ENCODE results near the gene CDCP2.
"Not testable (repeated sequence)": the region's sequence is repeated elsewhere in the genome, so short reads cannot be mapped to it uniquely, and the experiment has no call there.

CDCP2 gene

GRCh38 chr1:54114001-54114400 lies 38.8 kb downstream of the CDCP2 start:
- Histone ChIP-seq H3K36me3 (ENCODE audit: insufficient read depth, low read length) (no peaks in the 10 kb centered on the region), H3K4me3 (ENCODE audit: low read length) (no peak overlapping the region), H3K27me3 (ENCODE audit: insufficient read depth, low read length) (no peaks in the 10 kb centered on the region), H3K9me3 (ENCODE audit: low read length) (no peaks in the 10 kb centered on the region), H3K4me1 (ENCODE audit: insufficient read depth, low read length) (peaks cover 14% of the 10 kb centered on the region), H2AFZ (ENCODE audit: low read depth, low read length) (no peak overlapping the region)

GRCh38 chr1:54112705-54113368 lies 40.0 kb downstream of the CDCP2 start:
- H3K4me3 ChIP-seq (ENCODE audit: low read length), result no peak overlapping the region
- H2AFZ ChIP-seq (ENCODE audit: low read depth, low read length), result no peak overlapping the region
- H3K36me3 ChIP-seq (ENCODE audit: insufficient read depth, low read length), result no peaks in the 10 kb centered on the region
- H3K9me3 ChIP-seq (ENCODE audit: low read length), result no peaks in the 10 kb centered on the region
- H3K27me3 ChIP-seq (ENCODE audit: insufficient read depth, low read length), result no peaks in the 10 kb centered on the region
- peaks cover 6% of the 10 kb centered on the region for H3K4me1 ChIP-seq (ENCODE audit: insufficient read depth, low read length)

- no peak overlapping the region for H2AFZ ChIP-seq (ENCODE audit: low read depth, low read length)
- no peaks in the 10 kb centered on the region for H3K9me3 ChIP-seq (ENCODE audit: low read length)
- H3K27me3 ChIP-seq (ENCODE audit: insufficient read depth, low read length), result no peaks in the 10 kb centered on the region
- peaks cover 6% of the 10 kb centered on the region for H3K4me1 ChIP-seq (ENCODE audit: insufficient read depth, low read length)
- H3K36me3 ChIP-seq (ENCODE audit: insufficient read depth, low read length), result no peaks in the 10 kb centered on the region
- no peak overlapping the region for H3K4me3 ChIP-seq (ENCODE audit: low read length)
These were observed 40.8 kb downstream of the CDCP2 start for GRCh38 chr1:54112027-54112426.

- Histone ChIP-seq H3K4me3 (ENCODE audit: low read length) (no peak overlapping the region), H3K9me3 (ENCODE audit: low read length) (no peaks in the 10 kb centered on the region), H3K27me3 (ENCODE audit: insufficient read depth, low read length) (no peaks in the 10 kb centered on the region), H2AFZ (ENCODE audit: low read depth, low read length) (no peak overlapping the region), H3K36me3 (ENCODE audit: insufficient read depth, low read length) (no peaks in the 10 kb centered on the region), H3K4me1 (ENCODE audit: insufficient read depth, low read length) (peaks cover 6% of the 10 kb centered on the region)
These were observed 41.2 kb downstream of the CDCP2 start for GRCh38 chr1:54111624-54112023.

DNA sequence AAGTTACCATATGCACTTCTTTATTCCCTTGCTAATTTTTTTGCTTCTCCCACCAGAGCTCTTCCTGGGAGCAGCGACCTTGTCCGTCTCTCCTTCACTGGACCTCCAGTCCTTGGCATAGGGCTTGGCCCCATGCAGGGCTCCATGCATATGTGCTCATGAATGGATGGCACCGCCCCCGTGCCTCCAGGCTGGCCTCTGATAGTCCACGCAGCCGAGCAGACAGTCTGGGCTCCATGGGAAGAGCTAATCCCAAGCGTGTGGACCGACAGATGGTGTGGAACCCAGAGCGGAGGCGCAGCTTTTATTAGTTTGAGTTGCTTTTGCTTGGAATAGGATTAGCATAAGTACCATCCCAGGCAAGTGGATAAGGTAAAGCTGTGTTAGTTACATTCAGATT lies 41.8 kb downstream of the CDCP2 start:
- Histone ChIP-seq H2AFZ (ENCODE audit: low read depth, low read length) (no peak overlapping the region), H3K36me3 (ENCODE audit: insufficient read depth, low read length) (no peaks in the 10 kb centered on the region), H3K4me1 (ENCODE audit: insufficient read depth, low read length) (peaks cover 6% of the 10 kb centered on the region), H3K4me3 (ENCODE audit: low read length) (no peak overlapping the region), H3K27me3 (ENCODE audit: insufficient read depth, low read length) (no peaks in the 10 kb centered on the region), H3K9me3 (ENCODE audit: low read length) (no peaks in the 10 kb centered on the region)

DNA sequence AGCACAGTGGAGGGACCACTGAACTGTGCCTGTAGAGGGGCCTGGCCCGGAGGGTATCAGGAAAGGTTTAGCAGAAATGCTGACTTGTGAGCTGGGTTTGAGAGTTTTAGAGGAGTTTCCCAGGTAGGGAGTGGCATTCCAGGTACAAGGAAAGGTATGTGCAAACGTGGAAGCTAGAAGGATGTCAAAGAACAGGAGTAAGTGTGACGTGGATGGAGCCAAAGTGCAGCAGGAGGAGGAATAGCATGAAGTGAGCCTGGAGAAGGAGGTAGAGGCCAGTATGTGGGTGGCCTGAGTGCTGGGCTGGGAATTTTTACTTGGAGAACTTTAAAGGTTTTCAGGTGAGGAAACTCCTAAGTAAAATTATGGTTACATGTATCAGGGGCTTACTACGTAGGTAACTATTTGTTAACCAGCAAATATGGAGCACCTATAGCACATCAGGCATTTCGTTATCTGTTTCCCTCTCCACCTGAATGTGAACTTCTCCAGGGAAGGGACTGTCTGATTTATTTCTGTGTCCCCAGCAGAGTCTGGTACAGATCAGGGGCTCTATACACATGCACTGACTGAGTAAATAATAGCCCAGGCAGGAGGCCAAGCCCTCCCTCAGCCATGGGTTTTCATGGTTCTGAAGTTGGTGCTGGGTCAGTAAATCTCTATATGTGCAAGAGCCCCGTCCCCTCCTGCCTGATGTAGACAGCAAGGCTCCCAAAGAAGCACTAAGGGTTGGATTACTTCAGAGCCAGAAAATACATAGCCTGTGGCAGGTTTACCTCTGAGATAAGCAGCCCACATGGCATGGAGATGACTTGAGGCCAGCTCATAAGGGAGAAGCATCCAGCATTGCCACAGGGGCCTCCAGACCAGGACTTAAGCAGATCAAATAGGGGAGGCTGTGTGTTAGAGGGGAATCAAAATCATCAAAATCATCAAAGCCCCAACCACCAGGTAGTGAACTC lies 43.4 kb downstream of the CDCP2 start:
- no peak overlapping the region for H3K4me3 ChIP-seq (ENCODE audit: low read length)
- H3K27me3 ChIP-seq (ENCODE audit: insufficient read depth, low read length), result no peaks in the 10 kb centered on the region
- H3K36me3 ChIP-seq (ENCODE audit: insufficient read depth, low read length), result no peaks in the 10 kb centered on the region
- H2AFZ ChIP-seq (ENCODE audit: low read depth, low read length), result no peak overlapping the region
- H3K4me1 ChIP-seq (ENCODE audit: insufficient read depth, low read length), result peaks cover 6% of the 10 kb centered on the region
- H3K9me3 ChIP-seq (ENCODE audit: low read length), result no peaks in the 10 kb centered on the region

GRCh38 chr1:54108156-54108555 lies 44.6 kb downstream of the CDCP2 start:
- Histone ChIP-seq H3K27me3 (ENCODE audit: insufficient read depth, low read length) (no peaks in the 10 kb centered on the region), H3K9me3 (ENCODE audit: low read length) (no peaks in the 10 kb centered on the region), H2AFZ (ENCODE audit: low read depth, low read length) (no peak overlapping the region), H3K36me3 (ENCODE audit: insufficient read depth, low read length) (no peaks in the 10 kb centered on the region), H3K4me3 (ENCODE audit: low read length) (no peak overlapping the region), H3K4me1 (ENCODE audit: insufficient read depth, low read length) (peaks cover 6% of the 10 kb centered on the region)

- H3K9me3 ChIP-seq (ENCODE audit: low read length), result no peaks in the 10 kb centered on the region
- H3K27me3 ChIP-seq (ENCODE audit: insufficient read depth, low read length), result no peaks in the 10 kb centered on the region
- peaks cover 6% of the 10 kb centered on the region for H3K4me1 ChIP-seq (ENCODE audit: insufficient read depth, low read length)
- H2AFZ ChIP-seq (ENCODE audit: low read depth, low read length), result no peak overlapping the region
- H3K36me3 ChIP-seq (ENCODE audit: insufficient read depth, low read length), result no peaks in the 10 kb centered on the region
- H3K4me3 ChIP-seq (ENCODE audit: low read length), result no peak overlapping the region
These were observed 45.7 kb downstream of the CDCP2 start for GRCh38 chr1:54107131-54107530.

DNA sequence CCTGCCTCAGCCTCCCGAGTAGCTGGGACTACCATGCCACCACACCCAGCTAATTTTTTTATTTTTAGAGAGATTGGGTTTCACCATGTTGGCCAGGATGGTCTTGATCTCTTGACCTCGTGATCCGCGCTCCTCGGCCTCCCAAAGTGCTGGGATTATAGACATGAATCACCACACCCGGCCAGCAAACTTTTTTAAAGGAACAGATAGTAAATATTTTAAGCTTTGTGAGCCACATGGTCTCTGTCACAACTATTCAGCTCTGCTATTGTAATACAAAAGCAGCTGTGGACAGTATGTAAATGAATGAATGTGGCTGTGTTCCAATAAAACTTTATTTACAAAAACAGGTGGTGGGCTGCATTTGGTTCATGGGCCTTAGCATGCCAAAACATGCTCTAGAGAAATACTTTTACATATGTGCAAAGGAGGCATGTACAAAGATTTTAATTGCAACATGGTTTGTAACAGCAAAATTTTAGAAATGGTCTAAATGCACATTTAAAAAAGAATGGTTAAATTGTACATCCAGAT lies 47.0 kb downstream of the CDCP2 start:
- Histone ChIP-seq H3K4me1 (ENCODE audit: insufficient read depth, low read length) (peaks cover 2% of the 10 kb centered on the region), H3K36me3 (ENCODE audit: insufficient read depth, low read length) (no peaks in the 10 kb centered on the region), H3K27me3 (ENCODE audit: insufficient read depth, low read length) (no peaks in the 10 kb centered on the region), H3K9me3 (ENCODE audit: low read length) (no peaks in the 10 kb centered on the region), H2AFZ (ENCODE audit: low read depth, low read length) (no peak overlapping the region), H3K4me3 (ENCODE audit: low read length) (no peak overlapping the region)

- H3K4me3 ChIP-seq (ENCODE audit: low read length), result no peak overlapping the region
- H3K27me3 ChIP-seq (ENCODE audit: insufficient read depth, low read length), result no peaks in the 10 kb centered on the region
These were observed 47.7 kb downstream of the CDCP2 start for GRCh38 chr1:54105080-54105479.

DNA sequence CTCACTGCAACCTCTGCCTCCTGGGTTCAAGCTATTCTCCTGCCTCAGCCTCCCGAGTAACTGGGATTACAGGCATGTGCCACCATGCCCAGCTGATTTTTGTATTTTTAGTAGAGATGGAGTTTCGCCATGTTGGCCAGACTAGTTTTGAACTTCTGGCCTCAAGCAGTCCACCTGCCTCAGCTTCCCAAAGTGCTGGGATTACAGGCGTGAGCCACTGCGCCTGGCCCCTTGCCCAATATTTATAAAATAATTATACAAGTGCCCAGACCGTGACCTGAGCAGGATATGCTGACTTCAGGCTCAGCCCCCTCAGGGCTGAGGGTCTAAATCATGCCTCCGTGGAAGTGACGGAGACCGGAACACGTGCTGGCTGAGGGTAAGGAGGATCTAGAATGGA lies 48.2 kb downstream of the CDCP2 start:
- not testable (repeated sequence) for H3K27me3 ChIP-seq (ENCODE audit: insufficient read depth, low read length); H2AFZ ChIP-seq (ENCODE audit: low read depth, low read length); H3K4me1 ChIP-seq (ENCODE audit: insufficient read depth, low read length); H3K4me3 ChIP-seq (ENCODE audit: low read length); H3K9me3 ChIP-seq (ENCODE audit: low read length); H3K36me3 ChIP-seq (ENCODE audit: insufficient read depth, low read length)

More at GRCh38 chr1:54105080-54105479, 47.7 kb downstream of the CDCP2 start:
- Histone ChIP-seq H3K9me3 (ENCODE audit: low read length) (no peaks in the 10 kb centered on the region), H3K36me3 (ENCODE audit: insufficient read depth, low read length) (no peaks in the 10 kb centered on the region), H3K4me1 (ENCODE audit: insufficient read depth, low read length) (no peaks in the 10 kb centered on the region), H2AFZ (ENCODE audit: low read depth, low read length) (no peak overlapping the region)

GRCh38 chr1:54103414-54103813 lies 49.4 kb downstream of the CDCP2 start:
- H3K9me3 ChIP-seq (ENCODE audit: low read length), result no peaks in the 10 kb centered on the region
- H3K4me1 ChIP-seq (ENCODE audit: insufficient read depth, low read length), result no peaks in the 10 kb centered on the region
- H3K4me3 ChIP-seq (ENCODE audit: low read length), result no peak overlapping the region
- no peaks in the 10 kb centered on the region for H3K27me3 ChIP-seq (ENCODE audit: insufficient read depth, low read length)
- H2AFZ ChIP-seq (ENCODE audit: low read depth, low read length), result no peak overlapping the region
- H3K36me3 ChIP-seq (ENCODE audit: insufficient read depth, low read length), result no peaks in the 10 kb centered on the region

GRCh38 chr1:54100500-54100899 lies 52.3 kb downstream of the CDCP2 start:
- H3K4me1 ChIP-seq (ENCODE audit: insufficient read depth, low read length), result no peaks in the 10 kb centered on the region
- H3K36me3 ChIP-seq (ENCODE audit: insufficient read depth, low read length), result no peaks in the 10 kb centered on the region
- H2AFZ ChIP-seq (ENCODE audit: low read depth, low read length), result no peak overlapping the region
- no peaks in the 10 kb centered on the region for H3K27me3 ChIP-seq (ENCODE audit: insufficient read depth, low read length)
- H3K9me3 ChIP-seq (ENCODE audit: low read length), result no peaks in the 10 kb centered on the region
- H3K4me3 ChIP-seq (ENCODE audit: low read length), result no peak overlapping the region

All from neuron (in vitro differentiated cells).